GM11168 (cell line): ENCODE results near the gene CDKN2D.
"Not testable (repeated sequence)": the region's sequence is repeated elsewhere in the genome, so short reads cannot be mapped to it uniquely, and the experiment has no call there.

Experiments
- in situ Hi-C: fragments of 300-500 bp; cut with MboI; formaldehyde crosslinking; loops from one replicate; pipeline ENCODE4 v1.12.0; 2022; ENCODE audit warnings: low sequenced_read_pairs; ENCODE audit not compliant: unreplicated experiment

Gene CDKN2D

GRCh38 chr19:10582091-10582490, 13.3 kb upstream of the CDKN2D start:
- in situ Hi-C loops: loop anchor here (5.0 kb wide), 1 partner anchor 60 kb away; no protein-coding TSS in a partner anchor

- in situ Hi-C loops: loop anchor here (5.0 kb wide), 1 partner anchor 61 kb away; no protein-coding TSS in a partner anchor
These were observed 12.3 kb upstream of the CDKN2D start for GRCh38 chr19:10580979-10581631.

- in situ Hi-C loops: no loop called here
These were observed 9.2 kb upstream of the CDKN2D start for GRCh38 chr19:10577951-10578350.

- in situ Hi-C loops: no loop called here
These were observed 6.4 kb upstream of the CDKN2D start for GRCh38 chr19:10575011-10575716.

GRCh38 chr19:10574462-10574861, 5.7 kb upstream of the CDKN2D start:
- in situ Hi-C loops: no loop called here

- in situ Hi-C loops: not testable (repeated sequence)
These were observed 5.0 kb upstream of the CDKN2D start for GRCh38 chr19:10573793-10574192.

GRCh38 chr19:10568062-10568825, 535 bp downstream of the CDKN2D start:
- in situ Hi-C loops: no loop called here

- in situ Hi-C loops: no loop called here
These were observed 1.1 kb downstream of the CDKN2D start for GRCh38 chr19:10567656-10568055.

GRCh38 chr19:10566658-10567410, 1.9 kb downstream of the CDKN2D start:
- in situ Hi-C loops: no loop called here

- in situ Hi-C loops: no loop called here
These were observed 2.4 kb downstream of the CDKN2D start for GRCh38 chr19:10566408-10566657.

GRCh38 chr19:10565567-10566407, 3.0 kb downstream of the CDKN2D start, which contains the start of gene KRI1:
Gene KRI1 (minus strand): TSS chr19:10566010. CDS start chr19:10565999, 11 bp downstream.
- in situ Hi-C loops: no loop called here

GRCh38 chr19:10565028-10565566, 3.7 kb downstream of the CDKN2D start:
- in situ Hi-C loops: no loop called here

GRCh38 chr19:10562609-10563008, 6.2 kb downstream of the CDKN2D start:
- in situ Hi-C loops: no loop called here

- in situ Hi-C loops: no loop called here
These were observed 8.6 kb downstream of the CDKN2D start for GRCh38 chr19:10560154-10560553.

GRCh38 chr19:10557603-10558197, 11.1 kb downstream of the CDKN2D start:
- in situ Hi-C loops: no loop called here

- in situ Hi-C loops: no loop called here
These were observed 13.2 kb downstream of the CDKN2D start for GRCh38 chr19:10555610-10555973.

- in situ Hi-C loops: no loop called here
These were observed 13.8 kb downstream of the CDKN2D start for GRCh38 chr19:10554760-10555609.

GRCh38 chr19:10553943-10554381, 14.8 kb downstream of the CDKN2D start:
- in situ Hi-C loops: no loop called here
